GM21423 (cell line): Measurements from ENCODE around the gene MYO10.
"Not testable (repeated sequence)": the region's sequence is repeated elsewhere in the genome, so short reads cannot be mapped to it uniquely, and the experiment has no call there.

ENCODE experiments used
- ATAC-seq: cut with Tn5 transposase; IDR thresholded peaks from one replicate; pipeline ENCODE4 v1.9.1; 2021; ENCODE audit warnings: mild to moderate bottlenecking, moderate library complexity; ENCODE audit not compliant: unreplicated experiment

Gene MYO10

GRCh38 chr5:16936150-16936988, at the start of gene MYO10:
TSS of gene MYO10 (minus strand) at chr5:16936288. CDS start at chr5:16935808, 480 bp downstream.
- peak; percentile 58 for ATAC-seq

GRCh38 chr5:16985304-16985703, 49.2 kb upstream of the MYO10 start:
- not testable (repeated sequence) for ATAC-seq

- no peak for ATAC-seq
These were observed 47.9 kb upstream of the MYO10 start for GRCh38 chr5:16983972-16984371.

- no peak for ATAC-seq
These were observed 47.0 kb upstream of the MYO10 start for GRCh38 chr5:16983022-16983639.

- no peak for ATAC-seq
These were observed 45.6 kb upstream of the MYO10 start for GRCh38 chr5:16981700-16982099.

GRCh38 chr5:16980983-16981382, 44.9 kb upstream of the MYO10 start:
- no peak for ATAC-seq

- no peak for ATAC-seq
These were observed 42.2 kb upstream of the MYO10 start for GRCh38 chr5:16978296-16978695.

GRCh38 chr5:16976625-16977008, 40.5 kb upstream of the MYO10 start:
- peak; percentile 82 for ATAC-seq

- ATAC-seq: peak; percentile 79
These were observed 40.0 kb upstream of the MYO10 start for GRCh38 chr5:16975950-16976624.

- no peak for ATAC-seq
These were observed 38.9 kb upstream of the MYO10 start for GRCh38 chr5:16974981-16975380.

GRCh38 chr5:16970826-16971225, 34.7 kb upstream of the MYO10 start:
- ATAC-seq: no peak

GRCh38 chr5:16970260-16970659, 34.2 kb upstream of the MYO10 start:
- ATAC-seq: no peak

- ATAC-seq: no peak
These were observed 29.5 kb upstream of the MYO10 start for GRCh38 chr5:16965581-16965980.

GRCh38 chr5:16963821-16964220, 27.7 kb upstream of the MYO10 start:
- no peak for ATAC-seq

GRCh38 chr5:16961131-16961530, 25.0 kb upstream of the MYO10 start:
- ATAC-seq: no peak

GRCh38 chr5:16957304-16958196, 21.5 kb upstream of the MYO10 start:
- ATAC-seq: no peak

- no peak for ATAC-seq
These were observed 17.6 kb upstream of the MYO10 start for GRCh38 chr5:16953729-16954128.

- ATAC-seq: no peak
These were observed 17.0 kb upstream of the MYO10 start for GRCh38 chr5:16952968-16953671.

GRCh38 chr5:16946725-16947124, 10.6 kb upstream of the MYO10 start:
- no peak for ATAC-seq
